Lung (tissue), 12 donors: ENCODE measurements around the gene TANC1. TPM values are rescaled to one million over a fixed set of nuclear protein-coding genes. Genes with fewer than 3 reads are reported as not detected.
A peak's percentile ranks its signal among the peaks of the same experiment; 100 is the strongest.

ENCODE experiments used
- ATAC-seq: fragments of 200-7000 bp; cut with Tn5 transposase; one replicate; pipeline ENCODE4 v1.9.1; 2020; ENCODE audit warnings: moderate number of reproducible peaks; ENCODE audit not compliant: insufficient read depth, low FRiP score
- DNase-seq, 3 donors: peaks; one replicate each; pipeline ENCODE4 v3.0.0-alpha.2; 2013 to 2017
- H3K27ac ChIP-seq, 2 donors: one replicate each; pipeline ENCODE4 v1.5.1; 2013; ENCODE audit warnings: mild to moderate bottlenecking in 2 of 2, moderate library complexity in 2 of 2, control low read depth in 1 of 2, inconsistent platforms in 1 of 2, low read depth in 1 of 2, low read length in 1 of 2
- H3K27me3 ChIP-seq, 3 donors: one replicate each; pipeline ENCODE4 v1.5.1; 2013; ENCODE audit warnings: low read length in 2 of 3; ENCODE audit not compliant: control insufficient read depth in 3 of 3, insufficient read depth in 3 of 3
- H3K36me3 ChIP-seq, 4 donors: one replicate each; pipeline ENCODE4 v1.5.1; 2013; ENCODE audit warnings: low read length in 4 of 4, mild to moderate bottlenecking in 1 of 4, moderate library complexity in 1 of 4; ENCODE audit not compliant: control insufficient read depth in 4 of 4, insufficient read depth in 4 of 4
- H3K4me1 ChIP-seq, 5 donors: one replicate each; pipeline ENCODE4 v1.5.1; 2013; ENCODE audit warnings: low read length in 5 of 5, mild to moderate bottlenecking in 2 of 5, moderate library complexity in 1 of 5; ENCODE audit not compliant: control insufficient read depth in 5 of 5, insufficient read depth in 5 of 5
- H3K4me3 ChIP-seq: one replicate; pipeline ENCODE4 v1.5.1; 2013; ENCODE audit warnings: mild to moderate bottlenecking, control low read depth, moderate library complexity
- H3K9ac ChIP-seq, 2 donors: one replicate each; pipeline ENCODE4 v1.5.1; 2013; ENCODE audit warnings: low read length in 2 of 2, control low read depth in 1 of 2; ENCODE audit not compliant: insufficient read depth in 1 of 2
- H3K9me3 ChIP-seq, 4 donors: one replicate each; pipeline ENCODE4 v1.5.1; 2013; ENCODE audit warnings: low read length in 3 of 4, mild to moderate bottlenecking in 1 of 4, moderate library complexity in 1 of 4; ENCODE audit not compliant: control insufficient read depth in 4 of 4, insufficient read depth in 3 of 4
- WGBS, 2 donors: extraction: QIAGEN DNeasy Blood & Tissue Kit; methylation state at CpG; one replicate each; pipeline ENCODE4 v1.1.7; 2013; 5-methylcytosine and 5-hydroxymethylcytosine counted together
- polyA plus RNA-seq, 2 donors: library from polyadenylated mRNA; stranded (reverse); fragments of 200-250 nt; gene quantifications; one replicate each; pipeline ENCODE4 v1.2.1, GENCODE V29; 2013
- total RNA-seq, 2 donors: library from RNA; depleted of rRNA in 1 of 2; stranded (reverse); fragments of >200 nt in 1 of 2; gene quantifications; one replicate each; pipeline ENCODE4 v1.2.1, GENCODE V29; 2014 to 2021
- TF ChIP-seq, protein P1 (sequence below): IDR thresholded peaks from 2 replicates; pipeline ENCODE4 v1.5.1; 2012; ENCODE audit warnings: mild to moderate bottlenecking; ENCODE audit errors: control extremely low read depth, extremely low read depth
- donor health status: control.
- donor health status: control.
- donor health status: Bipolar disorder and iron deficiency.
- donor health status: healthy.
- donor health status: DM: yes; HTN: yes; CAD: no.

TANC1 gene
- total and polyA plus RNA-seq, 4 donors, result 14.3 to 99.5 (median 37.3) TPM

DNA sequence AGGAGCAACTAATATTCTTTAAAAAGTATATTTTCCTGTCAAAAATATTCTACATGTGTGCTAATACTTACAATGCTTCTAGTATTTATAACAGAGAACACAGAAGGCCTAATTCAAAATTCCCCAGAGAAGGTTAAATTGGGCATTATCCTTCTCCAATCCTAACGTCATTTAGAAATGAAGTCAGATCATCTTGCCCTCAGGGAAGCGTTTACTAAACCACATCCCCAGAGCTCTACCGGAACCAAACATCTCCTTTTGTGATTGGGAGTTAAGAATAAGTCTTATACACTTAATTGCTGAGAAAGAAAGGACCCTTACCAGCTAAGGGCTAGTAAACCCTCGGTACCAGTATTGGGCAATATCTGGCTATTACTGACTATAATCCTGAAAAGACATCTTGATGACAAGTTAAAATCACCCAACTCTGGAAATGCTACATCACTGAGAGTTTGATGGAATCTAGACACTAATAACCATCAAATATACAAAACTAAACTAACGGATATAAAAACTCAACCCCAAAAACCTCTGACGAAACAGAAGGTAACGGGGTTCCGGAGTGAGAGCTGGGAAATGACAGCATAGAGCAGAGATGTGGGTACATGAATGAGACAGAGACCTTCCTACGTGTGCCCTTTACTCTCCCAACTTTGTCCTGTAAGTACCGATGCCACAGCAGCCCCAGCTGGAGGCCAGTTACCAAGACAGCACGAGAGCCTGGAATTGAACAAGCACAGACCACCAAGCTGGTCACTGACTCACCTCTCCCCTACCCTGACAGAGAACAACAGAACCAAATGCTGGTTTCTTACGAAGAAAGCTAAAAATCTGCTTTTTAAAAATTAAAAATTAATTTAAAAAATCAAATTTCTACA is 283.1 kb downstream of the TANC1 start:
- Histone ChIP-seq H3K9me3 (peaks cover 0 to 2% (median 0%) of the 10 kb centered on the region in 4 donors), H3K4me1 (peaks cover 0 to 6% (median 2%) of the 10 kb centered on the region in 5 donors), H3K27ac (no peak overlapping the region), H3K4me3 (no peak overlapping the region), H3K36me3 (peaks cover 0 to 16% (median 7%) of the 10 kb centered on the region in 4 donors), H3K9ac (no peak overlapping the region), H3K27me3 (no peaks in the 10 kb centered on the region)
- ATAC-seq (no peak), DNase-seq (no peak)
- TF ChIP-seq, protein P1, sequence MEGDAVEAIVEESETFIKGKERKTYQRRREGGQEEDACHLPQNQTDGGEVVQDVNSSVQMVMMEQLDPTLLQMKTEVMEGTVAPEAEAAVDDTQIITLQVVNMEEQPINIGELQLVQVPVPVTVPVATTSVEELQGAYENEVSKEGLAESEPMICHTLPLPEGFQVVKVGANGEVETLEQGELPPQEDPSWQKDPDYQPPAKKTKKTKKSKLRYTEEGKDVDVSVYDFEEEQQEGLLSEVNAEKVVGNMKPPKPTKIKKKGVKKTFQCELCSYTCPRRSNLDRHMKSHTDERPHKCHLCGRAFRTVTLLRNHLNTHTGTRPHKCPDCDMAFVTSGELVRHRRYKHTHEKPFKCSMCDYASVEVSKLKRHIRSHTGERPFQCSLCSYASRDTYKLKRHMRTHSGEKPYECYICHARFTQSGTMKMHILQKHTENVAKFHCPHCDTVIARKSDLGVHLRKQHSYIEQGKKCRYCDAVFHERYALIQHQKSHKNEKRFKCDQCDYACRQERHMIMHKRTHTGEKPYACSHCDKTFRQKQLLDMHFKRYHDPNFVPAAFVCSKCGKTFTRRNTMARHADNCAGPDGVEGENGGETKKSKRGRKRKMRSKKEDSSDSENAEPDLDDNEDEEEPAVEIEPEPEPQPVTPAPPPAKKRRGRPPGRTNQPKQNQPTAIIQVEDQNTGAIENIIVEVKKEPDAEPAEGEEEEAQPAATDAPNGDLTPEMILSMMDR, result no peak
- 68 to 83% methylated on average over 12 of the region's 12 CpGs for WGBS, 2 donors

DNA sequence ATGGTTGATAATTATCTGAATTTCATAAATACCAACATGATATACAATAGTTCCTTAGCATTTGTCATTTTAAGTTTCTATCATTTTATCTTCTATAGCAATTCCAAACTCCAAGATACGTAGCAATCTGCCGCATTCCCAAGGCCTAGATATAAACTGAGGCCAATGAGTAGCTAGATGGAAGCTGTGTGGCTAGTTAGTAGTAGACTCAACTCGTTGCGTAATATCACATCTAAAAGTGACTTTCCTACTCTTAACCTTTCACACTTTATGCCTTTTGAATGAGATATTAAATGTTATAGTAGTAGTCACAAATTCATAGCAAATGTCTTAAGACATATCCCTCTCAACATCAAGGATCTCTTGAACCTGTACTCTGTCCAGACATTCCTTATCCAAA is 284.5 kb downstream of the TANC1 start:
- ATAC-seq (no peak), DNase-seq (no peak)
- Histone ChIP-seq H3K4me3 (no peak overlapping the region), H3K27ac (no peak overlapping the region), H3K27me3 (no peaks in the 10 kb centered on the region), H3K36me3 (peaks cover 0 to 14% (median 4%) of the 10 kb centered on the region in 4 donors), H3K9me3 (peaks cover 0 to 2% (median 0%) of the 10 kb centered on the region in 4 donors), H3K9ac (no peak overlapping the region), H3K4me1 (peaks cover 0 to 6% (median 2%) of the 10 kb centered on the region in 5 donors)
- TF ChIP-seq, protein P1, result no peak
- WGBS, 2 donors, result 93 to 97% methylated on average over 4 of the region's 4 CpGs

DNA sequence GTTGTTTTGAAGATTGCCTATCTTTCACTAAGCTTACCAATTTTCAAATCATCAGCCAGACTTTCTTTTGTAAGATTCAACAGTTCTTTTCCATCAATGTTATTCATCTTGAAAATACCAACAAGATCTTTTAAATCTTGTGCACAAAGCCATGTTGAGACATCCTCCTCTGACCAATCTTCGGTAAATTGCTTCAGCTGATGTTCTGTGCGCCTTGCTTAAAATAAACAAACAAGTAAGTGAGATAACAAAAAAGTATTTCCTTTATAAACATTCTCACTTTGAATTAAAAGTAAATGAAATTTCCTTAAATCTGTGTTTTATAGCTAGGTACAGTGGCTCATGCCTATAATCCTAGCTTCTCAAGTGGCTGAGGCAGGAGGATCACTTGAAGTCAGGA is 287.7 kb downstream of the TANC1 start:
- TF ChIP-seq, protein P1, result no peak
- no peak overlapping the region for H3K4me3 ChIP-seq
- H3K9ac ChIP-seq, result no peak overlapping the region
- peaks cover 0 to 3% (median 0%) of the 10 kb centered on the region in 5 donors for H3K4me1 ChIP-seq
- H3K9me3 ChIP-seq, result no peaks in the 10 kb centered on the region
- ATAC-seq, result no peak
- 23 to 68% methylated on average over 2 of the region's 2 CpGs for WGBS, 2 donors
- no peak overlapping the region for H3K27ac ChIP-seq
- H3K36me3 ChIP-seq, result peaks cover 0 to 9% (median 5%) of the 10 kb centered on the region in 4 donors
- peak in 2 of 3 donors; percentile 38 to 43 for DNase-seq
- H3K27me3 ChIP-seq, result no peaks in the 10 kb centered on the region
